ENCODE results near the gene CHSY3. TPM values are rescaled to one million over a fixed set of nuclear protein-coding genes. Genes with fewer than 3 reads are reported as not detected.

CHSY3 gene
- polyA plus RNA-seq, 1 donor from 2014 or later: 0.40 TPM

Small RNA genes within 50 kb of the gene (small RNA-seq; reads per million reads assigned to genes)
- gene RNA5SP191: 3.3 to 23.7 (median 6.2) reads per million in 3 experiments
- 0 to 0.41 (median 0.10) reads per million in 3 experiments for gene RNU6ATAC10P

Other genes with a start within 250 kb of the CHSY3 start
- gene MINAR2, start 156.4 kb upstream of the CHSY3 start, polyA plus RNA-seq: 0.19 TPM in 1 of 2 replicates, not detected in the other

Measured in neural cell (in vitro differentiated cells).